ENCODE measurements around the gene ATRAID.

GRCh38 chr2:27237341-27237945 is 25.6 kb downstream of the ATRAID start:
- no peak for TF ChIP-seq CTCF (IDR thresholded peaks at IDR 0.05)
- no peak for TF ChIP-seq POLR2A (IDR thresholded peaks at IDR 0.05)
